GM12878 (cell line): ENCODE measurements around the gene ADGRA3.

ENCODE experiments used
- CTCF ChIP-seq, 3 experiments: IDR thresholded peaks in 2 of 3; conservative IDR thresholded peaks in 1 of 3; 2 replicates each; pipeline ENCODE4 v1.5.1; 2011; ENCODE audit warnings: low read depth in 3 of 3, low read length in 3 of 3, mild to moderate bottlenecking in 3 of 3, control low read depth in 2 of 3, moderate library complexity in 2 of 3, inconsistent platforms in 1 of 3, mixed read lengths in 1 of 3; ENCODE audit not compliant: control insufficient read depth in 2 of 3, insufficient read depth in 1 of 3; ENCODE audit errors: extremely low read depth in 1 of 3
- KAT2A ChIP-seq: conservative IDR thresholded peaks from 2 replicates; pipeline ENCODE4 v1.6.1; 2011; ENCODE audit warnings: low read depth, low read length; ENCODE audit not compliant: control insufficient read depth
- NFYA ChIP-seq: IDR thresholded peaks from 2 replicates; pipeline ENCODE4 v1.6.1; 2011; ENCODE audit warnings: low read depth, mild to moderate bottlenecking, low read length, improper control_type of control experiment, borderline replicate concordance
- POLR2A ChIP-seq: IDR thresholded peaks from 2 replicates; pipeline ENCODE4 v1.6.1; 2011; ENCODE audit warnings: low read depth, mild to moderate bottlenecking, low read length
- SPI1 ChIP-seq: IDR thresholded peaks from 2 replicates; pipeline ENCODE4 v1.6.1; 2011; ENCODE audit warnings: low read depth, mild to moderate bottlenecking, low read length, moderate library complexity, borderline replicate concordance; ENCODE audit not compliant: insufficient read depth
- STAT1 ChIP-seq: fragments of 450-650 bp; conservative IDR thresholded peaks from 2 replicates; pipeline ENCODE4 v1.6.1; 2014; ENCODE audit warnings: antibody characterized with exemption, mild to moderate bottlenecking

DNA sequence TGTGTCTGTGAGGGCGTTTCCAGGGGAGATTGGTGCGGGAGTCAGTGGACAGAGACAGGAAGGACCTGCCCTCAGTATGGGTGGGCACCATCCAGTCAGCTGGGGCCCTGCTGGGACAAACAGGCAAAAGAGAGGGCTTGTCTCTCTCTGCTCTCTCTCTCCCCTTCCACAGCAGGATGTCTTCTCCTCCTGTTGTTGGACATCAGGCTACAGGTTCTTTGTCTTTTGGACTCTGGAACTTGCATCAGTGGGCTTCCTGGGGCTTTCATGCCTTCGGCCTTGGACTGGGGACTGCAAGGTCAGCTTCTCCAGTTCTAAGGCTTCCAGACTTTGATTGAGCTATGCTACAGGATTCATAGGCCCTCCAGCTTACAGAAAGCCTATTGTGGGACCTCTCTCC is 59.6 kb downstream of the ADGRA3 start:
- TF ChIP-seq CTCF (IDR thresholded peaks at IDR 0.05 in 2 of 3, conservative IDR thresholded peaks at IDR 0.05 in 1 of 3; ENCODE audit: control insufficient read depth in 2 of 3, extremely low read depth in 1 of 3, insufficient read depth in 1 of 3, low read depth in 3 of 3, low read length in 3 of 3), result no peak
- no peak for TF ChIP-seq POLR2A
- TF ChIP-seq SPI1, result no peak
- TF ChIP-seq STAT1, result no peak
- TF ChIP-seq KAT2A, result no peak
- TF ChIP-seq NFYA, result no peak
